Neural progenitor cell (in vitro differentiated cells): ENCODE results near the gene GALNT2. TPM values are rescaled to one million over a fixed set of nuclear protein-coding genes. Genes with fewer than 3 reads are reported as not detected.

Source experiments
- DNase-seq: peaks from one replicate; pipeline ENCODE4 v3.0.0-alpha.2; 2016; ENCODE audit warnings: low spot score
- H2AFZ ChIP-seq: fragments of 200-600 bp; sonication (generic); replicated peaks from 2 replicates; pipeline ENCODE4 v1.6.1; 2016; ENCODE audit warnings: antibody characterized with exemption
- H3F3A ChIP-seq: fragments of 200-600 bp; sonication (generic); 2 replicates; pipeline ENCODE4 v1.6.1; 2016; ENCODE audit warnings: antibody characterized with exemption, low read depth
- H3K27ac ChIP-seq: fragments of 200-600 bp; sonication (generic); 2 replicates; pipeline ENCODE4 v1.5.1; 2016; ENCODE audit warnings: mild to moderate bottlenecking
- H3K27me3 ChIP-seq: fragments of 200-600 bp; sonication (generic); 2 replicates; pipeline ENCODE4 v1.6.1; 2016; ENCODE audit warnings: mild to moderate bottlenecking, moderate library complexity
- H3K36me3 ChIP-seq: fragments of 200-600 bp; sonication (generic); 2 replicates; pipeline ENCODE4 v1.5.1; 2016
- H3K4me1 ChIP-seq: fragments of 200-600 bp; sonication (generic); 2 replicates; pipeline ENCODE4 v1.6.1; 2016; ENCODE audit warnings: mixed run types
- H3K4me2 ChIP-seq: fragments of 200-600 bp; sonication (generic); 2 replicates; pipeline ENCODE4 v1.6.1; 2016
- H3K4me3 ChIP-seq: fragments of 200-600 bp; sonication (generic); 2 replicates; pipeline ENCODE4 v1.5.1; 2016
- H3K79me2 ChIP-seq: fragments of 200-600 bp; sonication (generic); 2 replicates; pipeline ENCODE4 v1.6.1; 2016; ENCODE audit warnings: low read depth
- H3K9ac ChIP-seq: fragments of 200-600 bp; sonication (generic); 2 replicates; pipeline ENCODE4 v1.6.1; 2016
- H3K9me3 ChIP-seq: fragments of 200-600 bp; sonication (generic); 2 replicates; pipeline ENCODE4 v1.5.1; 2016; ENCODE audit warnings: low read depth
- H4K20me1 ChIP-seq: fragments of 200-600 bp; sonication (generic); 2 replicates; pipeline ENCODE4 v1.6.1; 2016; ENCODE audit warnings: low read depth
- H3K27ac Mint-ChIP-seq: 3 replicates; pipeline ENCODE4 v1.8.0; 2021; ENCODE audit warnings: mixed read lengths
- H3K27me3 Mint-ChIP-seq: 2 replicates; pipeline ENCODE4 v1.8.0; 2022; ENCODE audit warnings: low read depth, mild to moderate bottlenecking, inconsistent platforms, moderate library complexity, mixed read lengths; ENCODE audit not compliant: insufficient read depth
- H3K36me3 Mint-ChIP-seq: 3 replicates; pipeline ENCODE4 v1.8.0; 2021; ENCODE audit warnings: mixed read lengths
- H3K4me1 Mint-ChIP-seq: 3 replicates; pipeline ENCODE4 v1.8.0; 2021; ENCODE audit warnings: mixed read lengths
- H3K4me3 Mint-ChIP-seq: 3 replicates; pipeline ENCODE4 v1.8.0; 2021; ENCODE audit warnings: mild to moderate bottlenecking, moderate library complexity, mixed read lengths
- H3K9me3 Mint-ChIP-seq: 3 replicates; pipeline ENCODE4 v1.8.0; 2020; ENCODE audit warnings: mixed read lengths
- EZH2 ChIP-seq: fragments of 200-600 bp; sonication (generic); IDR thresholded peaks from 2 replicates; pipeline ENCODE4 v1.6.1; 2017; ENCODE audit warnings: antibody characterized with exemption, mild to moderate bottlenecking, moderate library complexity
- EZH2phosphoT487 ChIP-seq: fragments of 200-600 bp; sonication (generic); IDR thresholded peaks from 2 replicates; pipeline ENCODE4 v1.6.1; 2017; ENCODE audit warnings: antibody characterized with exemption
- total RNA-seq: library from RNA; depleted of rRNA; stranded (reverse); fragments of >200 nt; gene quantifications from 2 replicates; pipeline ENCODE4 v1.2.3, GENCODE V29; 2015; ENCODE audit warnings: low replicate concordance
- TF ChIP-seq, protein P1 (sequence below): fragments of 200-600 bp; sonication (generic); IDR thresholded peaks from 2 replicates; pipeline ENCODE4 v1.5.1; 2017; ENCODE audit warnings: antibody characterized with exemption, mild to moderate bottlenecking

Gene GALNT2
- total RNA-seq, 1 donor from 2014 or later, result 37.6 TPM

DNA sequence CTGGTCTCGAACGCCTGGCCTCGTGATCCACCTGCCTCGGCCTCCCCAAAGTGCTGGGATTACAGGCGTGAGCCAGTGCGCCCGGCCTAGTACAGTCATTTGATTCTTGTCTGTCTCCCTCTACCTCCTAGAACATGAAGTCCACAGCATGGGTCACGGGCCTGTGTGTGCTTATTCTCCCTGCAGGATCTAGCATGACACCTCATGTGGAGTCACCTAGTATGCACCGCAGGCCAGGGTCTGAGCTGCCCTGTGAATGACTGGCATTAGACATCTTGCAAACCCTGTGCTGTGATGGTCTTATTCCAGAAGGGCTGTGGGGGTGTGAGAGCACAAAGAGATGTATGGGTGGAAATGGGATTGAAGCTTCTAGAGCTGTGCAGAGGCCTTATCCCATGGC is 133.2 kb downstream of the GALNT2 start:
- H3K4me3 ChIP-seq, result no peak overlapping the region
- Mint-ChIP-seq H3K27ac (no peak overlapping the region), H3K9me3 (no peaks in the 10 kb centered on the region), H3K4me3 (no peak overlapping the region), H3K36me3 (peaks cover 13% of the 10 kb centered on the region), H3K27me3 (no peaks in the 10 kb centered on the region), H3K4me1 (peaks cover 18% of the 10 kb centered on the region)
- no peak overlapping the region for H3K4me2 ChIP-seq
- H3K4me1 ChIP-seq, result peaks cover 6% of the 10 kb centered on the region
- H3K27me3 ChIP-seq, result no peaks in the 10 kb centered on the region
- H3K9me3 ChIP-seq, result no peaks in the 10 kb centered on the region
- H2AFZ ChIP-seq, result no peak overlapping the region
- peaks cover 26% of the 10 kb centered on the region for H4K20me1 ChIP-seq
- H3K9ac ChIP-seq, result no peak overlapping the region
- H3F3A ChIP-seq, result no peaks in the 10 kb centered on the region
- H3K36me3 ChIP-seq, result no peaks in the 10 kb centered on the region
- no peak for TF ChIP-seq EZH2phosphoT487
- TF ChIP-seq EZH2, result no peak
- TF ChIP-seq, protein P1, sequence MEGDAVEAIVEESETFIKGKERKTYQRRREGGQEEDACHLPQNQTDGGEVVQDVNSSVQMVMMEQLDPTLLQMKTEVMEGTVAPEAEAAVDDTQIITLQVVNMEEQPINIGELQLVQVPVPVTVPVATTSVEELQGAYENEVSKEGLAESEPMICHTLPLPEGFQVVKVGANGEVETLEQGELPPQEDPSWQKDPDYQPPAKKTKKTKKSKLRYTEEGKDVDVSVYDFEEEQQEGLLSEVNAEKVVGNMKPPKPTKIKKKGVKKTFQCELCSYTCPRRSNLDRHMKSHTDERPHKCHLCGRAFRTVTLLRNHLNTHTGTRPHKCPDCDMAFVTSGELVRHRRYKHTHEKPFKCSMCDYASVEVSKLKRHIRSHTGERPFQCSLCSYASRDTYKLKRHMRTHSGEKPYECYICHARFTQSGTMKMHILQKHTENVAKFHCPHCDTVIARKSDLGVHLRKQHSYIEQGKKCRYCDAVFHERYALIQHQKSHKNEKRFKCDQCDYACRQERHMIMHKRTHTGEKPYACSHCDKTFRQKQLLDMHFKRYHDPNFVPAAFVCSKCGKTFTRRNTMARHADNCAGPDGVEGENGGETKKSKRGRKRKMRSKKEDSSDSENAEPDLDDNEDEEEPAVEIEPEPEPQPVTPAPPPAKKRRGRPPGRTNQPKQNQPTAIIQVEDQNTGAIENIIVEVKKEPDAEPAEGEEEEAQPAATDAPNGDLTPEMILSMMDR, result no peak
- no peak overlapping the region for H3K27ac ChIP-seq
- DNase-seq, result no peak
- no peaks in the 10 kb centered on the region for H3K79me2 ChIP-seq

DNA sequence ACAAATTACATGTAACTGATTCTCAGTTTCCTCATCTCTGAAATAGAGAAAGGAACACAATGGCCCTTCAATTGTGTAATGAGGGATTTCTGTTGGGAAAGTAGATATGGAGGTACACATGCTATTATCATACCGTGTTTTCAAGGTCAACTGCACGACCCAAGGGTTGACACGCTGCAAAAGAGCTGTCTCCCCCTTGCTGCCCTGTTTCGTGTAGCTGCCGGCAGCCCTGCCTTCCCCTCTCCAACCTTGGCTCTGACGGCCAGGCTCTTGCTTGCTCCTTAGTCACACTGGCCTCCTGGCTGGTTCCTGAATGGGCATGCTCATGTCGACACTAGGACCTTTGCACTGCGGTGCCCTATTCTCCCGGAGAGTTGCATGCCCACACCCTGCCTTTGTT is 134.4 kb downstream of the GALNT2 start:
- Histone ChIP-seq H3K27me3 (no peaks in the 10 kb centered on the region), H3K9ac (no peak overlapping the region), H4K20me1 (peaks cover 24% of the 10 kb centered on the region), H3K27ac (no peak overlapping the region), H2AFZ (no peak overlapping the region), H3K9me3 (no peaks in the 10 kb centered on the region), H3K79me2 (no peaks in the 10 kb centered on the region), H3K4me3 (no peak overlapping the region), H3K36me3 (no peaks in the 10 kb centered on the region), H3K4me1 (peaks cover 6% of the 10 kb centered on the region), H3F3A (no peaks in the 10 kb centered on the region), H3K4me2 (no peak overlapping the region)
- H3K27me3 Mint-ChIP-seq, result no peaks in the 10 kb centered on the region
- H3K9me3 Mint-ChIP-seq, result no peaks in the 10 kb centered on the region
- no peak overlapping the region for H3K4me3 Mint-ChIP-seq
- peaks cover 18% of the 10 kb centered on the region for H3K4me1 Mint-ChIP-seq
- peaks cover 15% of the 10 kb centered on the region for H3K36me3 Mint-ChIP-seq
- H3K27ac Mint-ChIP-seq, result no peak overlapping the region
- TF ChIP-seq EZH2 (no peak), EZH2phosphoT487 (no peak)
- TF ChIP-seq, protein P1, result no peak
- no peak for DNase-seq

GRCh38 chr1:230204842-230205241 is 137.8 kb downstream of the GALNT2 start:
- Histone ChIP-seq H3K4me2 (no peak overlapping the region), H3K36me3 (no peaks in the 10 kb centered on the region), H3K27ac (no peak overlapping the region), H3K79me2 (no peaks in the 10 kb centered on the region), H2AFZ (no peak overlapping the region), H3K9me3 (no peaks in the 10 kb centered on the region), H3K9ac (no peak overlapping the region), H3K4me3 (no peak overlapping the region), H3F3A (no peaks in the 10 kb centered on the region), H4K20me1 (peaks cover 16% of the 10 kb centered on the region), H3K4me1 (peaks cover 9% of the 10 kb centered on the region), H3K27me3 (no peaks in the 10 kb centered on the region)
- H3K27me3 Mint-ChIP-seq, result no peaks in the 10 kb centered on the region
- H3K27ac Mint-ChIP-seq, result no peak overlapping the region
- no peak for TF ChIP-seq EZH2phosphoT487
- TF ChIP-seq, protein P1, result no peak
- H3K4me1 Mint-ChIP-seq, result peaks cover 16% of the 10 kb centered on the region
- no peak overlapping the region for H3K4me3 Mint-ChIP-seq
- DNase-seq, result no peak
- peaks cover 20% of the 10 kb centered on the region for H3K36me3 Mint-ChIP-seq
- H3K9me3 Mint-ChIP-seq, result no peaks in the 10 kb centered on the region
